ENCODE data around the gene ROBO1.
"Not testable (repeated sequence)": the region's sequence is repeated elsewhere in the genome, so short reads cannot be mapped to it uniquely, and the experiment has no call there.

Gene ROBO1

DNA sequence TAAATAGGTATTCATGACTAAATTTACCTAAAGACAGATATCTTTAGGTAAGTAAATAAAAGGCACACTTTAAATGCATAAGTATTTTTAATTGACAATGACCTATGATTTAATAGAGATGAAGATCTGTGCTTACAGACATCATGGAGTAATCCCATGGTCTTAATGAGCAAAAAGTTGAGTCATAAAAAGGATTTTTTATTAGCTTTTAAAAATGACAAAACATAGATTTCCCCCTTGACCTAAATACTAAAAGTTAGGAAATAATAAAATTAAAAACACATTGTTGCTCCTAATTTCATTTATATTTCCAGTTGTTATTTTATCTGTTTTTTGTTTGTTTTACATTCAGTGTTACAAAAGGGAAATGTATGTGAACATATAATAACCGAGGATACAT is 1005.7 kb downstream of the ROBO1 start:
- DNase-seq = no peak

DNA sequence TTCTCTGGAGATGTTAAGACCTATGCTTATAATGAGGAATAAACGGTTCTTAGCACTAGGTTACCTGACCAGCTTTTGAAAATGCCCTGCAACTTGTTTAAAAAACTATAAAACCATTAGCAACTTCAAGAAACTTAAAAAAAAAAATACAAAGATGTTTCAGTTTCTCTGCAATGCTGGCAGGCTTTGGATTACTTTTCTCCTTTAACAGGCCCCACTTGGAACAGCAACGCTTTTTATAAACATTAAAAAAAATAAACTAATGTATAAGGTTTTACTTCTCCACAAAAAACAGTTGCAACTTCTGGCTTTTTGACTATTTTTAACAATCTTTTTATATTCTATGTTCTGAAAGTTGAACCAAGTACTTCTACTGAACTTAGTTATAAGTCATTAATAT is 1006.7 kb downstream of the ROBO1 start:
- DNase-seq = no peak

DNA sequence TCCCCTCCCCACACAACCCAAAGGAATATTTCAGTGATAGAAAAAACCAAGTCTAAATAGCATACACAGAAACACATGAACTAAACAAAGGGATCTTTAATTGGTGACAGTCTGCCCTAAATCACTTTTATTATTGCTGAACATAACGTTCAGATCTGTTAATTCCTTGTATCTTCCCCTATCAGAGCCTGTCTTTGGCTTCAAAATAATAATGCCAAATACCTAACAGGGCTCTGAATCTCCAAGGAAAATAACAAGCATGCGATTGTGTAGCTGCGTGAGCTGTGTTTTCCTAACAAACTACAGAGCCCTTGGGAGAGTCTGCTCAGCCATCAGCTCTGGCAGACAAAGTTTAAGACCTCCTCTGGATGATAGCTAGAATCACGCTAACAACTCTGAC is 1010.1 kb downstream of the ROBO1 start:
- no peak for DNase-seq

DNA sequence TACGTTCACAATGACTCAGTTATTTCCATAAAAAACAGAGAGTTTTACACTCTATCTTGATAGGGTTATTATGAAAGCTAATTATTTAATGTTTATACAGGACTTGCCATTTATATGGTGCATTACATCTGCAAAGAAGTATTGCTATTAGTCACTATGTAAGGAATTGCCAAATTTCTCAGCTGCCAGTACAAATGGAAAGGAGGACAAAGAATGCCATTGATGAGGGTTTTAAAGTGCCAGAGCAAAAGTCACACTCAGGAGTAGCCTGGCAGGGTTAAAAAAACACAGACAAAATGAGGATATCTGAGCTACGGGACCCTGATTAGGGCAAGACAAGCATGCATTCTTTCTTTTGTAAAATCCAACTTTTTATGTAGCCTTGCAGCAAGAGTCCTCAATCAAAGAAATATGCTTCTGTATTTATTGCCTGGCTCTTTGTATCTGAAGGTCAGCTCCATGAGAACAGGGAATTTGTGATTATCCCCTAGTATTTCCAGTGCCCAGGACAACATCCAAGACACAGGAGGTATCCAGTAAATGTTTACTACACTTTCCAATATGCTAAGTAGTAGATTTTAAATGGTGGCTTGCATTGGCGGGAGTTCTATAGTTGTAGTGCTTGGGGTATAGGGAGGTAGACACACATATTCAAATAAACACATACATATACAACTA is 1013.6 kb downstream of the ROBO1 start:
- DNase-seq = no peak

DNA sequence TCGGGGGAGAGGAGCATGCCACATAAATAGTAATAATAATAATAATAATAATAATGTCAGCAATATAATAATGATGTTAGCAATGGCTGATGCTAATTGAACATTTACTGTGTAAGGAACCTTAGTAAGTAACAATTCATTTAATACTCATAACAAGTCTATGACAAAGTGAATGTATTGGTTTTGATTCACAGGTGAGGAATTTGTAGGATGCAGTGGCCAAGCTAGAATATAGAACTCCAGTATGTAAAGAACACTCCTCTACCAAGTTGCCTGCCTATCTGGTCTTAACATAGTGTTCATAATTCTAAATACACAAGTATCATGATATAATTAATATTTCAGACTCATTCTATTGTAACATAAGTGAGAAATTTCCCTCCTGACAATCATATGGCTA is 1016.5 kb downstream of the ROBO1 start:
- no peak for DNase-seq

DNA sequence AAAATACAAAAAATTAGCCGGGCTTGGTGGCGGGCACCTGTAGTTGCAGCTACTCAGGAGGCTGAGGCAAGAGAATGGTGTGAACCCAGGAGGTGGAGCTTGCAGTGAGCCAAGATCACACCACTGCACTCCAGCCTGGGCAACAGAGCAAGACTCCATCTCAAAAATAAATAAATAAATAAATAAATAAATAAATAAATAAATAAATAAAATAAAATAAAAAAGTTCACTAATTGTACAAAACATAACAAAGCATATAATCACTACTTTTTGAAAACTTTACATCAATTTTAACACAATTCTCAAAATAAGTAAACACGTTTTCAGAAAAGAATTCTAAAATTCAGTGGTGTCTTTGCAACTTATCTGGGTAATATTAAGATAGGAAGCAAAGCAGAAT is 1017.5 kb downstream of the ROBO1 start:
- not testable (repeated sequence) for DNase-seq

DNA sequence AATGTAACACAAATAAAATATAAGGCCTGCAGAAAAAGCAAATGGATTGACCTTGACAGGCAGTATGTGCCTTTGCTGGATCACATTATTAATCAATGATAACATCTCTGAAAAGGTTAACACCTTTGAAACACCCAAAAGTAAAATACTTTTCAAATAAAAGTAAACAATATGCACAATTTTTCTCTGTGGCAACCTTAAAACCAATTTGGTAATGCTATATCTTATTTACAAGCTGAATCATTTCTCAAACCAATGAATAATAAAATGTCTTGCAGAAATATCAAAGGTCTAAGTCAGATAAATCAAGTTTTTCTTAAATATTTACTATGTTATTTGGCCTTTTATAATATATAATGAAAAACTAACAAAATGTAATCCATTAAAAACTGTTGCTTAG is 1018.7 kb downstream of the ROBO1 start:
- DNase-seq = no peak

DNA sequence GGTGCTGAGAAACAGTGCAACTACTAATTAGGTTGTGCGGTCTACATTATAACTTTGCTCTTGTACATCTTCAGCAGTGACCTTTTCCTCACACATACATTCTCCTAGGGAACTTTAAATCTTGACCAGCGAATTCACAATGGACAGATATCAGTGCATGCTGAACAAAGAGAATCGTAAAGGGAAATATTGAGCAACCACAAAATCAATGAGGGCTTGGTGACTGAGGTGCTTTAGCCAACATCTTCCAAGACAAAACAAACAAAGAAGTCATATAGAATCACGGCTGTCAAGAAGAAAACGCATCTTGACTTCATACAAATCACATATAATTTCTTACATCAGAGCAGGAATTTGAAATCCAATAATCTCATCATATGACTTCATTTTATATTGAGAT is 1022.0 kb downstream of the ROBO1 start:
- no peak for DNase-seq

DNA sequence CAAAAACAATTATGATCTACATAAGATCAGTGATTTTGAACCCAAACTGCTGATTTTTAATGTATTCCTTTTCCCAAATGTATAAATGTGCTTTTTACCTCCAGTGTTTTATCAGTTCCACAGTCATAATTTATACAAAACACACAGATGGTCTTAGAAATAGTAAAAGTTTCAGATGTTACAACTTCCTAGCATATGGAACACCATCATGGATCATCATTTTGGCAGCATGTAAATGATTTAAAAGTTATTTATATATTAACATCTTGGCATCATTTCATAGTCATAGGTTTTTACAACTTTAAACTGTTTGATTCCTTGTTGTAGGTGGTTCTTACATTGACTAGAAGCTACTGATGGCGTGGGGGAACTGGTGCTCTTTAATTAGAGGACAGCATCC is 1025.3 kb downstream of the ROBO1 start:
- DNase-seq = no peak

DNA sequence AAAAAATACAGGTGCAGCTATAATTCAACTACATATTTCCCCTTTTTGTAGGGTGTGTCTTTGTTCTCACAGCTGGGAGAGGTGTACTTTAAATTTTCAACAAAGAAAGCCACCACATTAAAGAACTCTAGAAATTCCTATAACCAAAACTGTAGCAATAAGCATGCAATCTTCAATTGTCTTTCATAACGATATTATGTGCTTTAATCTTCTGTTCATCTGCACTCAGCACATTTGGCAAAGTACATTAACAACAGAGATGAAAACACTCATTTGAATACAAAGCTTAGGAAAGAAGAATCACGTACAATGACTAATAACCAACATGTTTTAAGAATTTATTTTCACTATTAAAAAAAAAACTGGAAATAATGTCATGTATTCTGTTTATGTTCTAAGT is 1025.8 kb downstream of the ROBO1 start:
- no peak for DNase-seq

DNA sequence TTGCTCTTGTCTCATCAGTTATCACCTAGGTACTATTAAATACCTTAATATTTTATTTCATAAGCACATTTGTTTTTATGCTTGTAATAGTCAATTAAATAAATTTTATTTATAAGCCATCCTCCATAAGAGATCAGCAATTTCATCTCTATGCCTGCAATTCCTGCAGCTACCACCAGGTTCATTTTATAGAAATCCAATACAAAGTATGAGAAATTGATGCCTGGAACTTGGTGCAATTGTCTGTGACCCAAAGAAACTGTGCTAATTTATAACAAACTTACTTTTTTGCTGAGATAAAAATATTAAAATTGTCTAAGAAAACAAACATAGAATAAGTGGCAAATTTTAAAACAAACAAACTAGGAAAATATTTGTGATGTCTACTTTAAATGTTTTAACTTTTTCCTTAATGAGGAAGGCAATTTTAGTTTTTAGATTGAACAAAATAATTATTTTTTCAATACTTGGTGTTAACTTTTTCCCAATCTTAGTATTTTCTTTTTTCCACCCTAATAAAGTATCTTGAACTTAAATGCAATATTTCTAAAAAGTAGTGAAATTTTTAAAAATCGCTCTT is 1026.6 kb downstream of the ROBO1 start:
- no peak for DNase-seq

DNA sequence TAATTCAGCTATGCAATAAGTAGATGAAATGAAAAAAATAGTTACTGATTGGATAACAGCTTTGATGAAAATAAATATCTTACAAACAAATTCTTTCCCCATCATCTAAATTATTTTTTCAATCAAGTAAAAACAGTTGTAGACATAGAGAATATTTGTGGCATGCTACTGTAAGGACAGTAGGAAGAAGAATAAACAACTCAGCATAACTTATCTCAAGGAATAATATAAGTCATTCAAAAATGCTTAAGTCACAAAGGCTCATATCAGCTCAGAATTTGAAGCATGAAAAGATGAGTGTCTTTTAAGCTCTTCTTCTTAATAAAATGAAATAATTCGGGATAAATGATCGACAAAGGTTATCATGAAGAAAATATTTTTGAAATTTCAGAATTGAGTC is 1029.0 kb downstream of the ROBO1 start:
- DNase-seq = no peak

DNA sequence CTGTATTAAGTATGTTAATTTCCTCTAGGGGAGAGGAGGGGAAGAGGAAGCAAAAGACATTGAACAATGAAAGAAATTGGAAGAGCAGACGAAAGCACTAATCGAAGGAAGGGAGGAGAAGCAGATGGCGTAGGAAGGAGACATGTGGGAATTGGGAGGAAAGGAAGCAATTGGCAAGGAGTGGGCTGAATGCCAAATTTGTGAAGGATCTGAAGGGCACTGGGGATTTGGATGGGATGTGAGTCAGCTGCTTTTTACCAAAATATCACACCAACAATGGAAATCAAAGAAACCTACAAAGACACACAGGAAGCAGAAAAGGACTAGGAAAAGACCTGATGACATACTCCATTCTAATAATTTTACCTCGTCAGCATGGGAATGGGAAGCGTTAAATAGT is 1029.8 kb downstream of the ROBO1 start:
- no peak for DNase-seq

DNA sequence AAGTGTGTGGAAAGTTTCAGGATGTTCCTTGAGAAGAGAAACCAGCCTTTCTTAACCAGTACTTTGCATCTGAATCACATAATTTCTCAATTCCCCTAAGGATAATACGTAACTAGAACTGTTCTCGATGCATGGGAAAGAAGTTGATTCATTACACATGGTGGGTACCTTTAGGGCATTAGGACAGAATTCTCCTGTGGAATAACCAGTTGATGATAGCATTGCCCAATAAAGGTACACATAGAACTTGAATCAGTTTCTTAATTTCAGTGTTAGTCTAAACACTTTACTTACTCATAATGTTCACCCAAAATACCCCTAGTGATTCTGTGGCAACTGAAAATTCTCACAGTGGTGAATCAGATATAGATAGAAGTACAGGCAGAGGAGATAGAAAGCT is 1030.9 kb downstream of the ROBO1 start:
- DNase-seq = no peak

DNA sequence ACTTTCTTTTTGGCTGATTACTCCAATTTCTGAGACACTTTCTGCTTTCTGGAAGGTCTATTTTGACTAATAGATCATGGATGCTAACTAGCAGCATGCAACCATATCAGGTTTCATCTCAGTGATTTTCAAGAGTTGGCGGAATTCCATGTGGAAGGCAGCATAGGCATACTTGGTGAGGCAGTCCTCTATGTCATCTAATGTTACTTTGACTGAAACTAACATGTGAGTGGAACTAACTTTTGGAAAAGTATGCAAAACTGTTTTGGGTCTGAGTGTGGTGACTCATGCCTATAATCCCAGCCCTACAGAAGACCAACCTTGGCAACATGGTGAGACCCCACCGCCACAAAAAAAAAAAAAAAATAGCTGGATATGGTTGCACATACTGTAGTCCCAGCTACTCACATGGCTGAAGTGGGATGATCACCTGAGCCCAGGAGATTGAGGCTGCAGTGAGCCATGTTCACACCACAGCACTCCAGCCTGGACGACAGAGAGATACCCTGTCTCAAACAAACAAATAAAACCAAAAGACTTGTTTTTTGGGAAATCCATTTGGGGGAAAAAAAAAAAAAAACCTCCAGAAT is 1033.7 kb downstream of the ROBO1 start:
- no peak for DNase-seq

DNA sequence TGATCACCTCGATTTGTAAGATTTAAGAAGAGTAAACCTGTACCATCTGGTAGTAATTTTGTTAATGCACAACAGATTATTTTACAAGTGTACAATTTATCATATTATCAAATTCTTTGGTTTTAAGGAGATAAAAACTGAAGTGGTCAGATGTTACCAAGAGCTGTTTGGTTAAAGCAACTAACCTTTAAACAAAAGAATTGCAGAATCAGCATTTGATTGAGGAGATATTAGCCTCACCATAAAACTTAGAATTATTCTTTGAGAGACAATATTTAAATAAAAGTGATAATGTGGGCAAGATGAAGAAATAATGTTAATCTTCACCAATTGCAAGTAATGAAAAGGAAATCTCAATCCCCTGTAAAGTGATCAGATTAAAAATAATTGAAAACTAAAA is 1034.9 kb downstream of the ROBO1 start:
- no peak for DNase-seq

DNA sequence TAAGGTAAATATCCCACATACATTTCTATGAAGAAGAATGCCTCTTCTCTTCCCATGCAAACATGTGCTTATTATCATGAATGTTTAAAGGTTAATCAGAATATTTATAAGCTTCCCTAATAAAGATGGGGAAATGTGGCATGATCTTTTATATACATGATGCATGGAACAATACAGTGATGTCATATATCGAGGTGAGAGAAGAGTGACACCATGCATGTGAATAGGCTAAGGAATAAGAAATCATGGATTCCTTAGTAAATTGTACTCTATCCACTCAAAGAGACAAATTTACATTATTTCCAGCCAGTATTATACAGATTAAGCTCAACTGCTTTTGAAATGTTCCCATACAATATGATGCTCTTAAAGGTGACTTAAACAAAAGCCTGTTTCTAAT is 1035.3 kb downstream of the ROBO1 start:
- DNase-seq = no peak

DNA sequence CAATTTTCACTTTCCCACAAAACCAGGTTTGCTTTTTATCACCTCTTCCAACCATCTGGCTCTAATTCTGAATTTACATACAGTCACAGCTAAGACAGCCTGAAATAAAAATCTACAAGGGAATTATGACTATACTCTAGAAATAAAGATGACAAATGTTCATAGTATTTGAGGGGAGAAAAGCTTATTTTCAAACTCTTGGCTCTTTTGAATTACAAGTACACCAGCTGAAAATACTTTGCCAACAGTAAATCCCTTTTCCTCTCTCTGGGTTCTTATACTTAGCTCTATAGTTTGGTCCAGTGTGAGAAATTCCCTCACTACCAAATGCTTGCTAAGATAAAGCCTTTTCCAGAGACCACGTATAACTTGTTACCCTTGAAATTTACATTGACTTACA is 1037.9 kb downstream of the ROBO1 start:
- no peak for DNase-seq

DNA sequence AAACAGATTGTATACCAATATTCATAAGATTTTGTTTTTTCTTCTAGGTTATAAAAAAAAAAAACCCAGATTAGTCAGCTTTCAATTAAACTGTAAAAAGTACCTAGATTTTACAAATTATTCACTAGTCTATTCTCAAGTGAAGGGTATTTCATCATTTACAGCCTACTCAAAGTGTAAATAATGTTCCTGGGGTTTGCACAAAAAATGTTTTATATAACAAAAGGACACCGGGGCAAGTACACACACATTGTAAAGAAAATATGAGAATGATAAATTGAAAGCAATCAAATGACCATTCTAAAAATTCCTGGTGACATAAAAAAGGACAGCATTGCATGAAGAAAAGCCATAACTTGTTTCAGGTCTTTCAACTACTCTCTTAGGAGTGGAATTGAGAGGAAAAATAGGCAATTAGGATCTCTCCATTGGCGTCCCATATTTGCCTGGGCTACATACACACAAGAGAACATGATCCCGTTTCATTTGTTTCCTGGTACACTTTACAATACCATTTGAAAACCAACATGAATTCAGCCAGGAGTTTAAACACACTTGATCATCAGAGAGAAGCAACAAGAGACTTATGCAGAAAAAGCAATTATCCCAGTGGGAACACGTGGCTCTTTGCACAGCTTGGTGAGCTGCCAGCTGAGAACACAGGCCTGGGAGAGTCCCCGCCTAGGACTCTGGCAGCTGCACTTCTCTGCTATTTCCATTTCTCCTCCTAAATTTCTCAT is 1039.2 kb downstream of the ROBO1 start:
- peak; percentile 87 for DNase-seq

DNA sequence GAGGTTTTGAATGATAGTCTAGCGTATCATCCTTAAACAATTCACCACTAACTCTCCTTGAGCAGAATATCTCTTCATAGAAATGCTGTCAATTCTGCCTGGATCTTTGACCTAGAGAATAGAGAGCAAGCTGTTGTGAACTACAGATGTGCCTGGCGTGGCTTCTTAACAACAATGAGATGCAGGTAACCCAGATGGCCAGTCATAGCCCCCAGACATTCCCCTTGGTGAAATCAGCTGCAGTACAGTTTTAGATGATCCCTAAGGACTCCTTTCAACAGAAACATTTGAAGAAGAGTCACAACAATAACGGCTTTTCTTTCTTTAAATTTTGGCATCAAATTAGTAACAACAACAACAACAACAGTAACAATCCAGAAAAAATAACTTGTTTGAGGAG is 1041.3 kb downstream of the ROBO1 start:
- DNase-seq = no peak

DNA sequence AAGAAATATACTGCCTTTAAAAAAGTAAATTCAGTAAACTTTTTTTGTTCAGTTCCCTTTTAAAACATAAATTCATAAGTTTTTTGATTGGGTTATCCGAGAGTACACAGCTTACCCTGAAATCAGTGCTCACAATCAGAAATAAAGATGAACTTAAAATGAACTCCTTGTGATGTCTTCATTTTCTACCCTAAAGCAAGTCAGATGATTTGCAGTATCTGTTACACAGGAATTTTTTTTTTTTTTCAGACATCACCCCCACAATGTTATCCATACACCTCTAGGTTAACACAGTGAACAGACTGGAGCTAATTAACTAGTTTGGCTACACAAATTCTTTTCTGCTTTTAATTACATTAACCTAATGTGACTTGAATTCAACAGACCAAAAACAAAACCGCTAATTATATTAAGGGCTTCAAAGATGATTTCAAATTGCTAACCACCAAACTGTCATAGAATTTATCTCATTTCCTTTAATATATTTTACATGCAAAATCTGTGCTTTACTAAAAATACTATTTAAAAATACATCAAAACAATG is 1042.0 kb downstream of the ROBO1 start:
- DNase-seq = no peak

DNA sequence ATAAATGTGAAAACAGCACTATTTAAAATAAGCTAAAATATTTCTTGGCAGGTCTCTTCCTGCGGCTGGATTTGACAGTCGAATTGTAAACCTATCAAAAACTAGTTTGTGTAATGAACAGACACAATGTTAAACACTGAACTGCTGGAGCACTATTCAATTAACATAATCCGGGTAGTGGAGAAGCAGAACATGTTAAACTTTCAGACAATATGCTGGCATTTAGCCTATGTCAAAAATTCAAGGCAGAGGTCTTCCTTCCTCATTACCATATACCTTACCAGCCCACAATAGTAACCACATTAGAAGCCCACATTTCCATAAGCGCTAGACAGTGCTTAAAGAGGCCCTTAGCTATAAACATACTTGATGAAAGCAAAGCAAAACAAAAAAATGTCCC is 1042.9 kb downstream of the ROBO1 start:
- DNase-seq = no peak

DNA sequence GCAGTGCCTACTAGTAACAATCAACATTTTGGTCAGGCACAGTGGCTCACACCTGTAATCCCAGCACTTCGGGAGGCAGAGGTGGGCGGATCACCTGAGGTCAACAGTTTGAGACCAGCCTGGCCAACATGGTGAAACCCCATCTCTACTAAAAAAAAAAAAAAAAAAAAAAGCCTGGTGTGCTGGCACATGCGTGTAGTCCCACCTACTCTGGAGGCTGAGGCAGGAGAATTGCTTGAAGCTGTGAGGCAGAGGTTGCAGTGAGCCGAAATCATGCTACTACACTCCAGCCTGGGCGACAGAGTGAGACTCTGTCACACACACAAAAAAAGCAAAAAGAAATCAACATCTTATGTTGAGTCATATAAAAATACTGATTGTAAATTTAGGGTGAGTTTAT is 1043.4 kb downstream of the ROBO1 start:
- not testable (repeated sequence) for DNase-seq

Data from NCI-H2029 treated with DMSO at 0.1 percent for 48 hours (cell line).